DND-41 (cell line): ENCODE results near the gene WDR53.
"Not testable (repeated sequence)": the region's sequence is repeated elsewhere in the genome, so short reads cannot be mapped to it uniquely, and the experiment has no call there.

ENCODE experiments used
- EZH2 ChIP-seq: IDR thresholded peaks from 3 replicates; pipeline ENCODE4 v1.6.1; 2012; ENCODE audit warnings: borderline replicate concordance, low read depth, mild to moderate bottlenecking, moderate library complexity, low read length, inconsistent platforms; ENCODE audit not compliant: severe bottlenecking
- TF ChIP-seq, protein P1 (sequence below): IDR thresholded peaks from 2 replicates; pipeline ENCODE4 v1.5.1; 2012; ENCODE audit warnings: borderline replicate concordance, low read length, moderate library complexity, mild to moderate bottlenecking; ENCODE audit not compliant: poor library complexity, severe bottlenecking; ENCODE audit errors: extremely low read depth

DNA sequence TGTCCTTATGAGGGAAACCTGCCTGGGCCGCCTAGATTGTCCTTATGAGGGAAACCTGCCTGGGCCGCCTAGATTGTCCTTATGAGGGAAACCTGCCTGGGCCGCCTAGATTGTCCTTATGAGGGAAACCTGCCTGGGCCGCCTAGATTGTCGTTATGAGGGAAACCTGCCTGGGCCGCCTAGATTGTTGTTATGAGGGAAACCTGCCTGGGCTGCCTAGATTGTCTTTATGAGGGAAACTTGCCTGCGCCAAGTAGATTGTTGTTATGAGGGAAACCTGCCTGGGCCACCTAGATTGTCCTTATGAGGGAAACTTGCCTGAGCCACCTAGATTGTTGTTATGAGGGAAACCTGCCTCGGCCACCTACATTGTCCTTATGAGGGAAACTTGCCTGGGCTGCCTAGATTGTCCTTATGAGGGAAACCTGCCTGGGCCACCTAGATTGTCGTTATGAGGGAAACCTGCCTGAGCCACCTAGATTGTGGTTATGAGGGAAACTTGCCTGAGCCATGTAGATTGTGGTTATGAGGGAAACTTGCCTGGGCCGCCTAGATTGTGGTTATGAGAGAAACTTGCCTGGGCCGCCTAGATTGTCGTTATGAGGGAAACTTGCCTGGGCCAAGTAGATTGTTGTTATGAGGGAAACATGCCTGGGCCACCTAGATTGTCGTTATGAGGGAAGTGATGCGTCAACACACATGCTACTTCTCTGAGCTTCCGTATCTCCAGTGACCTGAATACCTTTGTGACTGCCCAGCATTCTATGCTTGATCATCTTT, 56.5 kb downstream of the WDR53 start:
- TF ChIP-seq, protein P1, sequence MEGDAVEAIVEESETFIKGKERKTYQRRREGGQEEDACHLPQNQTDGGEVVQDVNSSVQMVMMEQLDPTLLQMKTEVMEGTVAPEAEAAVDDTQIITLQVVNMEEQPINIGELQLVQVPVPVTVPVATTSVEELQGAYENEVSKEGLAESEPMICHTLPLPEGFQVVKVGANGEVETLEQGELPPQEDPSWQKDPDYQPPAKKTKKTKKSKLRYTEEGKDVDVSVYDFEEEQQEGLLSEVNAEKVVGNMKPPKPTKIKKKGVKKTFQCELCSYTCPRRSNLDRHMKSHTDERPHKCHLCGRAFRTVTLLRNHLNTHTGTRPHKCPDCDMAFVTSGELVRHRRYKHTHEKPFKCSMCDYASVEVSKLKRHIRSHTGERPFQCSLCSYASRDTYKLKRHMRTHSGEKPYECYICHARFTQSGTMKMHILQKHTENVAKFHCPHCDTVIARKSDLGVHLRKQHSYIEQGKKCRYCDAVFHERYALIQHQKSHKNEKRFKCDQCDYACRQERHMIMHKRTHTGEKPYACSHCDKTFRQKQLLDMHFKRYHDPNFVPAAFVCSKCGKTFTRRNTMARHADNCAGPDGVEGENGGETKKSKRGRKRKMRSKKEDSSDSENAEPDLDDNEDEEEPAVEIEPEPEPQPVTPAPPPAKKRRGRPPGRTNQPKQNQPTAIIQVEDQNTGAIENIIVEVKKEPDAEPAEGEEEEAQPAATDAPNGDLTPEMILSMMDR: not testable (repeated sequence)
- not testable (repeated sequence) for TF ChIP-seq EZH2
